ENCODE results near the gene CFAP68.
"Not testable (repeated sequence)": the region's sequence is repeated elsewhere in the genome, so short reads cannot be mapped to it uniquely, and the experiment has no call there.

Gene CFAP68

GRCh38 chr11:111860257-111860656, 19.1 kb upstream of the CFAP68 start:
- Histone ChIP-seq H3K36me3 (ENCODE audit: control insufficient read depth in 1 of 2, insufficient read depth in 2 of 2, low read length in 2 of 2) (peaks cover 11 to 41% of the 10 kb centered on the region in 2 donors), H3K9ac (ENCODE audit: low read depth in 1 of 2, low read length in 2 of 2) (no peak overlapping the region), H3K27me3 (ENCODE audit: control insufficient read depth in 1 of 2, insufficient read depth in 2 of 2, low read length in 2 of 2) (no peaks in the 10 kb centered on the region), H3K27ac (ENCODE audit: low read depth, low read length) (no peak overlapping the region), H3K9me3 (ENCODE audit: control insufficient read depth in 1 of 2, low read length in 2 of 2) (no peaks in the 10 kb centered on the region), H3K4me1 (ENCODE audit: control insufficient read depth in 1 of 2, insufficient read depth in 2 of 2, low read length in 2 of 2) (peaks cover 3 to 9% of the 10 kb centered on the region in 2 donors), H3K4me3 (ENCODE audit: low read depth in 1 of 2, low read length in 2 of 2) (no peak overlapping the region)

DNA sequence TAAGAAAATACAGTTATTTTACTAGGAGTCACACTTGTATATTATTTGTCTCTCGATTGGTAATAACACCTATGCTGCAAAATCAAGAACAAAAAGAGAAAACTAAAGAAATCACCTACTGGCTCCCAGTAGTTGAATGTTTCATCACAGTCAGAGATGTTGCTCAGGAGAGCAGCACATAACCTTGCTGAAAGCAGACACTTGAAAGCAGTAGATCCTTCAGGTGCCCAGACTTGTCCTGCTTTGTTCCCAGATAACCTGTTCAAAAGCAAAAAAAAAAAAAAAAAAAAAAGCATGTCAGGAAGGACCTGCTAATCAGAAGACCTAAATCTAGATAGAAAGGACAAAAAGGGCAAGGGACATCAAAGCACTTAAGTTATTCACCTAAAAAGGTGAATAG, 9.2 kb upstream of the CFAP68 start:
- no peaks in the 10 kb centered on the region for H3K27me3 ChIP-seq (ENCODE audit: control insufficient read depth in 1 of 2, insufficient read depth in 2 of 2, low read length in 2 of 2)
- peak overlapping the region; percentile 13 to 96 for H3K4me3 ChIP-seq (ENCODE audit: low read depth in 1 of 2, low read length in 2 of 2)
- peaks cover 0 to 24% of the 10 kb centered on the region in 2 donors for H3K36me3 ChIP-seq (ENCODE audit: control insufficient read depth in 1 of 2, insufficient read depth in 2 of 2, low read length in 2 of 2)
- no peaks in the 10 kb centered on the region for H3K9me3 ChIP-seq (ENCODE audit: control insufficient read depth in 1 of 2, low read length in 2 of 2)
- H3K4me1 ChIP-seq (ENCODE audit: control insufficient read depth in 1 of 2, insufficient read depth in 2 of 2, low read length in 2 of 2), result peaks cover 11 to 16% of the 10 kb centered on the region in 2 donors
- H3K27ac ChIP-seq (ENCODE audit: low read depth, low read length), result no peak overlapping the region
- H3K9ac ChIP-seq (ENCODE audit: low read depth in 1 of 2, low read length in 2 of 2), result no peak overlapping the region

DNA sequence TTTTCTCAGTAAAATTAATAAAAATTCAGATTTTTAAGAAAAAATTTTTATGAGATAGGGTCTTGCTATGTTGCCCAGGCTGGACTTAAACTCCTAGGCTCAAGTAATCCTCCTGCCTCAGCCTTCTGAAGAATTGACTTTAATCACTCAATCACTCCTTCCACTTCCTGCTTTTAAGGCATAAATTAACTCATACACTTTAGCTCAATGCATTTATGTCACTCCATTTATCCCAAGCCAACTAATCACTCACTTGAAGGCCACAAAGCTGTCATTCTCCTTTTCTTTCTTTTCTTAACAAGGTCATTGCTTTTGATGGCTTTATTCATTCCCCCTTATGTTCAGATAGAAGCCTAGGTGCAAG, 8.8 kb upstream of the CFAP68 start:
- H3K27me3 ChIP-seq (ENCODE audit: control insufficient read depth in 1 of 2, insufficient read depth in 2 of 2, low read length in 2 of 2), result no peaks in the 10 kb centered on the region
- peaks cover 11 to 16% of the 10 kb centered on the region in 2 donors for H3K4me1 ChIP-seq (ENCODE audit: control insufficient read depth in 1 of 2, insufficient read depth in 2 of 2, low read length in 2 of 2)
- H3K36me3 ChIP-seq (ENCODE audit: control insufficient read depth in 1 of 2, insufficient read depth in 2 of 2, low read length in 2 of 2), result peaks cover 0 to 25% of the 10 kb centered on the region in 2 donors
- peak overlapping the region; percentile 86 for H3K27ac ChIP-seq (ENCODE audit: low read depth, low read length)
- peak overlapping the region; percentile 77 to 79 for H3K9ac ChIP-seq (ENCODE audit: low read depth in 1 of 2, low read length in 2 of 2)
- no peaks in the 10 kb centered on the region for H3K9me3 ChIP-seq (ENCODE audit: control insufficient read depth in 1 of 2, low read length in 2 of 2)
- H3K4me3 ChIP-seq (ENCODE audit: low read depth in 1 of 2, low read length in 2 of 2), result peak overlapping the region; percentile 93 to 96

DNA sequence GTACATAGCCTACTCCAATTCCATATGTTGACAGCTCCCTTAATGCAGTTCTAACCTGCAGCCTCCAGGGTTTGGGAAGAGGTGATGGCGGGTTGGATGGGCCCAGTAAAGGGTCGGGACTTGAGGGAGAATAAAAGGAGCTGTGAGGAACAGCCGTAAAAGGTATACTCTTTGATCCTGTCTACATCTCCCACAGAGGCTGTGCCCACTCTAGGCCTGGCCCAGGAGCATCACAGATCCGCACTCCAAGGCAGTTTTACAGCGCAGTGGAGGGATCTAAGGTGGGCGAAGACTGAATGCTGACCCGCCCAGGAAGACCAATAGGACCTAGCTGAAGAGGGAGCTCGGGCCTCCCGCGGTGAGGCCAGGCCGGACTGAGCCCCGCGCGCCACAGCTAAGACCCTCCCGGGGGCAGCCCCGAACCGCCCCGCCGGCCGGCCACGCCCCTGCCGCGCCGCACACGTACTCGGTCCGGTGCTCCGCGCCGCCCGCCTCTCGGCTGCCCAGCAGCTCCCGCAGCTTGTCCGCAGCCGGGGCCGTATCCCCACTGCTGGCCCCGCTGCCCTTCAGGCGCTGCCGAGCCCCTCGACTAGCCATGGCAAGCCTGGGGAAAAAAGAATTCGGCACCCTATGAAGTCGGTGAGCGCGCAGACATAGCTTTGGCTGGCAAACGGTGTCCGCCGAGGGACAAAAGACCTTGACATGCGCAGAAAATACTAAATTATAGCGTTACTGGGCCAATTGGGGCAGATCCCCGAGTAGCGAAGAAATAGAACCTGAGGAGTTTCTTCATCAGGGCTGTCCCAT, 8.3 kb upstream of the CFAP68 start, which contains the start of gene ALG9:
ALG9 (minus strand) TSS at position 696 of the 807 bp plus-strand sequence; CDS start at position 597, 99 bp downstream.
- H3K27me3 ChIP-seq (ENCODE audit: control insufficient read depth in 1 of 2, insufficient read depth in 2 of 2, low read length in 2 of 2), result no peaks in the 10 kb centered on the region
- peak within 1 kb of the TSS; percentile 77 to 79 for H3K9ac ChIP-seq (ENCODE audit: low read depth in 1 of 2, low read length in 2 of 2)
- H3K4me1 ChIP-seq (ENCODE audit: control insufficient read depth in 1 of 2, insufficient read depth in 2 of 2, low read length in 2 of 2), result peaks cover 11 to 16% of the 10 kb centered on the region in 2 donors
- peak within 1 kb of the TSS; percentile 93 to 96 for H3K4me3 ChIP-seq (ENCODE audit: low read depth in 1 of 2, low read length in 2 of 2)
- H3K9me3 ChIP-seq (ENCODE audit: control insufficient read depth in 1 of 2, low read length in 2 of 2), result no peaks in the 10 kb centered on the region
- H3K27ac ChIP-seq (ENCODE audit: low read depth, low read length), result peak within 1 kb of the TSS; percentile 86
- peaks cover 0 to 25% of the 10 kb centered on the region in 2 donors for H3K36me3 ChIP-seq (ENCODE audit: control insufficient read depth in 1 of 2, insufficient read depth in 2 of 2, low read length in 2 of 2)

- peaks cover 0 to 21% of the 10 kb centered on the region in 2 donors for H3K36me3 ChIP-seq (ENCODE audit: control insufficient read depth in 1 of 2, insufficient read depth in 2 of 2, low read length in 2 of 2)
- H3K27me3 ChIP-seq (ENCODE audit: control insufficient read depth in 1 of 2, insufficient read depth in 2 of 2, low read length in 2 of 2), result no peaks in the 10 kb centered on the region
- peak overlapping the region; percentile 93 to 96 for H3K4me3 ChIP-seq (ENCODE audit: low read depth in 1 of 2, low read length in 2 of 2)
- no peaks in the 10 kb centered on the region for H3K9me3 ChIP-seq (ENCODE audit: control insufficient read depth in 1 of 2, low read length in 2 of 2)
- H3K9ac ChIP-seq (ENCODE audit: low read depth in 1 of 2, low read length in 2 of 2), result peak overlapping the region; percentile 77 to 79
- H3K27ac ChIP-seq (ENCODE audit: low read depth, low read length), result no peak overlapping the region
- H3K4me1 ChIP-seq (ENCODE audit: control insufficient read depth in 1 of 2, insufficient read depth in 2 of 2, low read length in 2 of 2), result peaks cover 11 to 16% of the 10 kb centered on the region in 2 donors
Observed at GRCh38 chr11:111871693-111872161, 7.6 kb upstream of the CFAP68 start.

GRCh38 chr11:111878385-111878848, 924 bp upstream of the CFAP68 start:
- Histone ChIP-seq H3K27ac (ENCODE audit: low read depth, low read length) (peak overlapping the region; percentile 84), H3K36me3 (ENCODE audit: control insufficient read depth in 1 of 2, insufficient read depth in 2 of 2, low read length in 2 of 2) (peaks cover 0 to 8% of the 10 kb centered on the region in 2 donors), H3K9me3 (ENCODE audit: control insufficient read depth in 1 of 2, low read length in 2 of 2) (no peaks in the 10 kb centered on the region), H3K4me3 (ENCODE audit: low read depth in 1 of 2, low read length in 2 of 2) (peak overlapping the region; percentile 72 to 86), H3K9ac (ENCODE audit: low read depth in 1 of 2, low read length in 2 of 2) (peak overlapping the region; percentile 61 to 80), H3K27me3 (ENCODE audit: control insufficient read depth in 1 of 2, insufficient read depth in 2 of 2, low read length in 2 of 2) (no peaks in the 10 kb centered on the region), H3K4me1 (ENCODE audit: control insufficient read depth in 1 of 2, insufficient read depth in 2 of 2, low read length in 2 of 2) (peaks cover 5 to 7% of the 10 kb centered on the region in 2 donors)

DNA sequence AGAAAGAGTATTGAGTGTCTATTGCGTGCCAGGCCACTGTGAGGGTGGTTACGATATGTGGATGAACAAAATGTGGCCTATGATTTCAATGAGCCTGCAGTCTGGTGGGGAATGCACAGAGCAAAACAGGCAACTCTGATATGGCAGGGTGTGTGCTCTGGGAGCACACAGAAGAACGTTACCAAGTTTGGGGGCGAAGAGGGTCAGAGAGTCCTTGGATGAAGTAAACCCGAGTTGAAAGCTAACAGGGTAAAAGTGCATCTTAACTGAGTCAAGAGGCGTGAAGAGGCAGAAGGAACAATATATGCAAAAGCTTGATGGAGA, 258 bp downstream of the CFAP68 start:
- Histone ChIP-seq H3K4me3 (ENCODE audit: low read depth in 1 of 2, low read length in 2 of 2) (peak overlapping the region; percentile 72 to 86), H3K4me1 (ENCODE audit: control insufficient read depth in 1 of 2, insufficient read depth in 2 of 2, low read length in 2 of 2) (peaks cover 5 to 7% of the 10 kb centered on the region in 2 donors), H3K9ac (ENCODE audit: low read depth in 1 of 2, low read length in 2 of 2) (peak overlapping the region; percentile 61 to 80), H3K27me3 (ENCODE audit: control insufficient read depth in 1 of 2, insufficient read depth in 2 of 2, low read length in 2 of 2) (no peaks in the 10 kb centered on the region), H3K27ac (ENCODE audit: low read depth, low read length) (peak overlapping the region; percentile 84), H3K36me3 (ENCODE audit: control insufficient read depth in 1 of 2, insufficient read depth in 2 of 2, low read length in 2 of 2) (peaks cover 0 to 8% of the 10 kb centered on the region in 2 donors), H3K9me3 (ENCODE audit: control insufficient read depth in 1 of 2, low read length in 2 of 2) (no peaks in the 10 kb centered on the region)

DNA sequence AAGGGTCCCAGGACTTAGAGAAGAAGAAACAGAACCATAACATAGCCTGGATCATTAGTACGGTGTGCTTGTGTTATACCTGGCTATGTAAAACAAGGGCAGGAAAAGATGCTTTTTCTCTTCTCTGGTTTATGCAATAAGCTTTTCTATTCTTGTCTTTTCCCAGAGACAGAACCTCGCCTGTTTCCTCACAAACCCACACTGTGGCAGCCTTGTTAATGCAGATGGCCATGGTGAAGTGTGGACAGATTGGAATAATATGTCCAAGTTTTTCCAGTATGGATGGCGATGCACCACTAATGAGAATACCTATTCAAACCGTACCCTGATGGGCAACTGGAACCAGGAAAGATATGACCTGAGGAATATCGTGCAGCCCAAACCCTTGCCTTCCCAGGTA, 2.9 kb downstream of the CFAP68 start:
- Histone ChIP-seq H3K4me1 (ENCODE audit: control insufficient read depth in 1 of 2, insufficient read depth in 2 of 2, low read length in 2 of 2) (peaks cover 5 to 7% of the 10 kb centered on the region in 2 donors), H3K9ac (ENCODE audit: low read depth in 1 of 2, low read length in 2 of 2) (no peak overlapping the region), H3K27ac (ENCODE audit: low read depth, low read length) (no peak overlapping the region)

GRCh38 chr11:111885053-111885452, 5.7 kb downstream of the CFAP68 start:
- H3K4me1 ChIP-seq (ENCODE audit: control insufficient read depth in 1 of 2, insufficient read depth in 2 of 2, low read length in 2 of 2); H3K9me3 ChIP-seq (ENCODE audit: control insufficient read depth in 1 of 2, low read length in 2 of 2); H3K4me3 ChIP-seq (ENCODE audit: low read depth in 1 of 2, low read length in 2 of 2); H3K27me3 ChIP-seq (ENCODE audit: control insufficient read depth in 1 of 2, insufficient read depth in 2 of 2, low read length in 2 of 2); H3K36me3 ChIP-seq (ENCODE audit: control insufficient read depth in 1 of 2, insufficient read depth in 2 of 2, low read length in 2 of 2); H3K9ac ChIP-seq (ENCODE audit: low read depth in 1 of 2, low read length in 2 of 2); H3K27ac ChIP-seq (ENCODE audit: low read depth, low read length): not testable (repeated sequence)

More for the DNA sequence above, 2.9 kb downstream of the CFAP68 start:
- no peak overlapping the region for H3K4me3 ChIP-seq (ENCODE audit: low read depth in 1 of 2, low read length in 2 of 2)
- H3K27me3 ChIP-seq (ENCODE audit: control insufficient read depth in 1 of 2, insufficient read depth in 2 of 2, low read length in 2 of 2), result no peaks in the 10 kb centered on the region
- no peaks in the 10 kb centered on the region for H3K36me3 ChIP-seq (ENCODE audit: control insufficient read depth in 1 of 2, insufficient read depth in 2 of 2, low read length in 2 of 2)
- no peaks in the 10 kb centered on the region for H3K9me3 ChIP-seq (ENCODE audit: control insufficient read depth in 1 of 2, low read length in 2 of 2)

GRCh38 chr11:111886032-111886431, 6.7 kb downstream of the CFAP68 start:
- Histone ChIP-seq H3K9me3 (ENCODE audit: control insufficient read depth in 1 of 2, low read length in 2 of 2) (no peaks in the 10 kb centered on the region), H3K27ac (ENCODE audit: low read depth, low read length) (no peak overlapping the region), H3K4me3 (ENCODE audit: low read depth in 1 of 2, low read length in 2 of 2) (no peak overlapping the region), H3K9ac (ENCODE audit: low read depth in 1 of 2, low read length in 2 of 2) (no peak overlapping the region), H3K27me3 (ENCODE audit: control insufficient read depth in 1 of 2, insufficient read depth in 2 of 2, low read length in 2 of 2) (no peaks in the 10 kb centered on the region), H3K4me1 (ENCODE audit: control insufficient read depth in 1 of 2, insufficient read depth in 2 of 2, low read length in 2 of 2) (no peaks in the 10 kb centered on the region), H3K36me3 (ENCODE audit: control insufficient read depth in 1 of 2, insufficient read depth in 2 of 2, low read length in 2 of 2) (no peaks in the 10 kb centered on the region)

Measured in duodenal mucosa (tissue), 2 donors.